ENCODE data around the gene CTH. TPM values are rescaled to one million over a fixed set of nuclear protein-coding genes. Genes with fewer than 3 reads are reported as not detected.

Gene CTH
- total and polyA plus RNA-seq, 2 of the 13 experiments (the other 11 are each of a cell fraction or from before 2014, with no cell fraction given) = 8.7 to 19.7 TPM

- TF ChIP-seq, protein P1, sequence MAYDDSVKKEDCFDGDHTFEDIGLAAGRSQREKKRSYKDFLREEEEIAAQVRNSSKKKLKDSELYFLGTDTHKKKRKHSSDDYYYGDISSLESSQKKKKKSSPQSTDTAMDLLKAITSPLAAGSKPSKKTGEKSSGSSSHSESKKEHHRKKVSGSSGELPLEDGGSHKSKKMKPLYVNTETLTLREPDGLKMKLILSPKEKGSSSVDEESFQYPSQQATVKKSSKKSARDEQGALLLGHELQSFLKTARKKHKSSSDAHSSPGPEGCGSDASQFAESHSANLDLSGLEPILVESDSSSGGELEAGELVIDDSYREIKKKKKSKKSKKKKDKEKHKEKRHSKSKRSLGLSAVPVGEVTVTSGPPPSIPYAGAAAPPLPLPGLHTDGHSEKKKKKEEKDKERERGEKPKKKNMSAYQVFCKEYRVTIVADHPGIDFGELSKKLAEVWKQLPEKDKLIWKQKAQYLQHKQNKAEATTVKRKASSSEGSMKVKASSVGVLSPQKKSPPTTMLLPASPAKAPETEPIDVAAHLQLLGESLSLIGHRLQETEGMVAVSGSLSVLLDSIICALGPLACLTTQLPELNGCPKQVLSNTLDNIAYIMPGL (CRISPR knock-in tag; IDR thresholded peaks at IDR 0.05; ENCODE audit: borderline replicate concordance in 1 of 2, low read depth in 1 of 2) = peak; percentile 18 to 46; a peak in 3 of 4 replicates
- TF ChIP-seq ZNF496 (CRISPR knock-in tag; IDR thresholded peaks at IDR 0.05; ENCODE audit: insufficient replicate concordance) (no peak), PHF5A (CRISPR knock-in tag; IDR thresholded peaks at IDR 0.05; ENCODE audit: low read depth, unreplicated experiment) (no peak), ZNF879 (CRISPR knock-in tag; IDR thresholded peaks at IDR 0.05) (no peak), CHD4 (IDR thresholded peaks at IDR 0.05; ENCODE audit: borderline replicate concordance, low read length) (no peak), POLR2A (IDR thresholded peaks at IDR 0.05; ENCODE audit: insufficient read depth in 1 of 2, low read depth in 2 of 2, low read length in 2 of 2) (peak; percentile 98), ATF7-NPFF (CRISPR knock-in tag; IDR thresholded peaks at IDR 0.05; ENCODE audit: low read depth) (peak; percentile 88), SNAPC5 (CRISPR knock-in tag; IDR thresholded peaks at IDR 0.05; ENCODE audit: borderline replicate concordance) (peak; percentile 43; the same call in 1 of the 2 replicates), NRL (CRISPR knock-in tag; IDR thresholded peaks at IDR 0.05; ENCODE audit: borderline replicate concordance) (peak; percentile 64; the same call in 1 of the 2 replicates), ZNF230 (CRISPR knock-in tag; IDR thresholded peaks at IDR 0.05) (0 out of 2 replicates have a peak, but pooled peaks have one; percentile 23), WIZ (CRISPR knock-in tag; IDR thresholded peaks at IDR 0.05) (peak; percentile 76; the same call in 1 of the 2 replicates), ZBTB10 (CRISPR knock-in tag; IDR thresholded peaks at IDR 0.05; ENCODE audit: borderline replicate concordance) (no peak), ZNF318 (CRISPR knock-in tag; IDR thresholded peaks at IDR 0.05) (no peak)
Observed at GRCh38 chr1:70410604-70411359, at the start of gene CTH (continued).

Measured in HepG2 (cell line).